CD4-positive, CD25-positive, alpha-beta regulatory T cell (primary cell): Measurements from ENCODE around the gene L1CAM. TPM values are rescaled to one million over a fixed set of nuclear protein-coding genes. Genes with fewer than 3 reads are reported as not detected.

ENCODE experiments used
- ATAC-seq, 2 donors: fragments of 150-1000 bp; cut with Tn5 transposase; one replicate each; pipeline ENCODE4 v1.10.0; 2021; ENCODE audit warnings: low read depth in 2 of 2, moderate number of reproducible peaks in 2 of 2, moderate library complexity in 1 of 2
- DNase-seq, 3 donors: peaks; one replicate each; pipeline versions ENCODE4 v3.0.0 to v3.0.0-alpha.2; 2012 to 2022; ENCODE audit warnings: mixed read lengths in 1 of 3
- H3K27ac ChIP-seq: one replicate; pipeline ENCODE4 v1.7.0; 2013; ENCODE audit warnings: mild to moderate bottlenecking, low read length; ENCODE audit not compliant: insufficient read depth, poor library complexity, severe bottlenecking
- H3K27me3 ChIP-seq: one replicate; pipeline ENCODE4 v1.7.0; 2013; ENCODE audit warnings: low read length; ENCODE audit not compliant: control insufficient read depth, insufficient read depth
- H3K36me3 ChIP-seq: one replicate; pipeline ENCODE4 v1.7.0; 2013; ENCODE audit warnings: mild to moderate bottlenecking, low read length, moderate library complexity; ENCODE audit not compliant: control insufficient read depth, insufficient read depth
- H3K4me1 ChIP-seq: 2 replicates; pipeline ENCODE4 v1.7.0; 2013; ENCODE audit warnings: mild to moderate bottlenecking, low read length; ENCODE audit not compliant: insufficient read depth, control insufficient read depth, poor library complexity, severe bottlenecking
- H3K4me3 ChIP-seq: one replicate; pipeline ENCODE4 v1.7.0; 2013; ENCODE audit warnings: low read depth, mild to moderate bottlenecking, low read length, moderate library complexity
- H3K9me3 ChIP-seq, 2 experiments: 1 replicate in 1 of 2; 2 replicates in 1 of 2; pipeline ENCODE4 v1.7.0; 2013; ENCODE audit warnings: low read length in 2 of 2, mild to moderate bottlenecking in 1 of 2, moderate library complexity in 1 of 2; ENCODE audit not compliant: control insufficient read depth in 2 of 2
- H3K27ac Mint-ChIP-seq, 3 donors: one replicate each; pipeline ENCODE4 v1.8.0; 2020 to 2022; ENCODE audit warnings: mild to moderate bottlenecking in 3 of 3, mixed read lengths in 3 of 3, moderate library complexity in 2 of 3
- H3K27me3 Mint-ChIP-seq: one replicate; pipeline ENCODE4 v1.8.0; 2022; ENCODE audit warnings: mild to moderate bottlenecking, mixed read lengths
- H3K36me3 Mint-ChIP-seq: one replicate; pipeline ENCODE4 v1.8.0; 2020; ENCODE audit warnings: mixed read lengths
- H3K4me1 Mint-ChIP-seq, 4 donors: one replicate each; pipeline ENCODE4 v1.8.0; 2020 to 2022; ENCODE audit warnings: mixed read lengths in 4 of 4, mild to moderate bottlenecking in 1 of 4
- H3K4me3 Mint-ChIP-seq, 4 donors: one replicate each; pipeline ENCODE4 v1.8.0; 2020 to 2022; ENCODE audit warnings: mild to moderate bottlenecking in 4 of 4, mixed read lengths in 4 of 4, moderate library complexity in 3 of 4
- H3K9me3 Mint-ChIP-seq, 7 donors: one replicate each; pipeline ENCODE4 v1.8.0; 2020 to 2022; ENCODE audit warnings: mixed read lengths in 7 of 7, mild to moderate bottlenecking in 3 of 7, moderate library complexity in 2 of 7
- polyA plus RNA-seq, 4 donors: library from polyadenylated mRNA; unstranded; fragments of 300-500 nt; fragmentation: Illumina TruSeq; gene quantifications; one replicate each; pipeline ENCODE4 v1.2.3, GENCODE V29; 2021
- total RNA-seq: library from RNA; stranded (reverse); gene quantifications from one replicate; pipeline ENCODE4 v1.2.3, GENCODE V29; 2022

L1CAM gene
- total and polyA plus RNA-seq, 5 donors from 2014 or later: 0.67 to 2.1 TPM; not detected in 3

- H3K36me3 ChIP-seq: peaks cover 2% of the 10 kb centered on the region
- H3K9me3 ChIP-seq: no peaks in the 10 kb centered on the region
- H3K4me1 ChIP-seq: peaks cover 27% of the 10 kb centered on the region
- peak overlapping the region; percentile 5 for H3K27ac ChIP-seq
- DNase-seq (no peak), ATAC-seq (no peak)
- H3K27me3 ChIP-seq: no peaks in the 10 kb centered on the region
- peaks cover 4 to 57% (median 16%) of the 10 kb centered on the region in 4 donors for H3K4me1 Mint-ChIP-seq
- H3K27ac Mint-ChIP-seq: peak overlapping the region in 1 of 3 donors; percentile 25
- H3K36me3 Mint-ChIP-seq: peaks cover 6% of the 10 kb centered on the region
- H3K4me3 Mint-ChIP-seq: peak overlapping the region in 1 of 4 donors; percentile 95
- H3K27me3 Mint-ChIP-seq: no peaks in the 10 kb centered on the region
- H3K4me3 ChIP-seq: no peak overlapping the region
- no peaks in the 10 kb centered on the region for H3K9me3 Mint-ChIP-seq
Observed at GRCh38 chrX:153932220-153932915, 46.4 kb upstream of the L1CAM start.

- peak overlapping the region in 1 of 3 donors; percentile 58 for H3K27ac Mint-ChIP-seq
- Histone ChIP-seq H3K36me3 (peaks cover 2% of the 10 kb centered on the region), H3K27me3 (no peaks in the 10 kb centered on the region), H3K27ac (peak overlapping the region; percentile 5), H3K4me3 (no peak overlapping the region), H3K9me3 (no peaks in the 10 kb centered on the region), H3K4me1 (peaks cover 33% of the 10 kb centered on the region)
- peak overlapping the region in 1 of 4 donors; percentile 61 for H3K4me3 Mint-ChIP-seq
- peaks cover 4 to 63% (median 18%) of the 10 kb centered on the region in 4 donors for H3K4me1 Mint-ChIP-seq
- peaks cover 3% of the 10 kb centered on the region for H3K27me3 Mint-ChIP-seq
- DNase-seq: no peak
- H3K36me3 Mint-ChIP-seq: peaks cover 6% of the 10 kb centered on the region
- H3K9me3 Mint-ChIP-seq: no peaks in the 10 kb centered on the region
- ATAC-seq: no peak
Observed at GRCh38 chrX:153931748-153932147, 45.8 kb upstream of the L1CAM start.

GRCh38 chrX:153931151-153931550 lies 45.2 kb upstream of the L1CAM start:
- Mint-ChIP-seq H3K36me3 (peaks cover 6% of the 10 kb centered on the region), H3K4me1 (peaks cover 4 to 66% (median 17%) of the 10 kb centered on the region in 4 donors), H3K27ac (peak overlapping the region; percentile 58 to 97 (median 91)), H3K4me3 (peak overlapping the region in 2 of 4 donors; percentile 15 to 61), H3K9me3 (no peaks in the 10 kb centered on the region), H3K27me3 (peaks cover 4% of the 10 kb centered on the region)
- Histone ChIP-seq H3K27me3 (no peaks in the 10 kb centered on the region), H3K4me1 (peaks cover 38% of the 10 kb centered on the region), H3K27ac (no peak overlapping the region), H3K9me3 (no peaks in the 10 kb centered on the region), H3K4me3 (no peak overlapping the region), H3K36me3 (peaks cover 2% of the 10 kb centered on the region)
- no peak for ATAC-seq
- DNase-seq: no peak

- no peak for ATAC-seq
Observed at GRCh38 chrX:153930011-153930910, 44.3 kb upstream of the L1CAM start.

GRCh38 chrX:153929576-153929975 lies 43.6 kb upstream of the L1CAM start:
- Histone ChIP-seq H3K9me3 (no peaks in the 10 kb centered on the region), H3K27ac (no peak overlapping the region), H3K27me3 (no peaks in the 10 kb centered on the region), H3K36me3 (peaks cover 2% of the 10 kb centered on the region), H3K4me1 (peaks cover 51% of the 10 kb centered on the region), H3K4me3 (no peak overlapping the region)
- Mint-ChIP-seq H3K27ac (peak overlapping the region in 2 of 3 donors; percentile 28 to 32), H3K4me1 (peaks cover 4 to 73% (median 16%) of the 10 kb centered on the region in 4 donors), H3K36me3 (peaks cover 6% of the 10 kb centered on the region), H3K4me3 (peak overlapping the region; percentile 54 to 98 (median 82)), H3K27me3 (peaks cover 4% of the 10 kb centered on the region), H3K9me3 (no peaks in the 10 kb centered on the region)
- ATAC-seq: no peak
- DNase-seq: no peak

More at GRCh38 chrX:153930011-153930910, 44.3 kb upstream of the L1CAM start:
- Histone ChIP-seq H3K27ac (no peak overlapping the region), H3K4me3 (no peak overlapping the region), H3K4me1 (peaks cover 44% of the 10 kb centered on the region), H3K9me3 (no peaks in the 10 kb centered on the region), H3K27me3 (no peaks in the 10 kb centered on the region), H3K36me3 (peaks cover 2% of the 10 kb centered on the region)
- Mint-ChIP-seq H3K27ac (peak overlapping the region in 2 of 3 donors; percentile 32 to 91), H3K36me3 (peaks cover 6% of the 10 kb centered on the region), H3K27me3 (peaks cover 4% of the 10 kb centered on the region), H3K9me3 (no peaks in the 10 kb centered on the region), H3K4me1 (peaks cover 4 to 67% (median 16%) of the 10 kb centered on the region in 4 donors), H3K4me3 (peak overlapping the region in 3 of 4 donors; percentile 54 to 62 (median 61))
- DNase-seq: no peak

GRCh38 chrX:153928846-153929245 lies 42.9 kb upstream of the L1CAM start:
- H3K4me1 ChIP-seq: peaks cover 51% of the 10 kb centered on the region
- H3K4me1 Mint-ChIP-seq: peaks cover 4 to 74% (median 14%) of the 10 kb centered on the region in 4 donors
- H3K4me3 Mint-ChIP-seq: peak overlapping the region; percentile 69 to 98 (median 96)
- H3K27me3 ChIP-seq: no peaks in the 10 kb centered on the region
- ATAC-seq: no peak
- no peak for DNase-seq
- peak overlapping the region; percentile 96 for H3K27ac ChIP-seq
- peak overlapping the region; percentile 47 for H3K4me3 ChIP-seq
- peak overlapping the region; percentile 94 to 99 (median 95) for H3K27ac Mint-ChIP-seq
- peaks cover 10% of the 10 kb centered on the region for H3K36me3 Mint-ChIP-seq
- H3K27me3 Mint-ChIP-seq: peaks cover 4% of the 10 kb centered on the region
- H3K9me3 ChIP-seq: no peaks in the 10 kb centered on the region
- H3K36me3 ChIP-seq: peaks cover 2% of the 10 kb centered on the region
- H3K9me3 Mint-ChIP-seq: no peaks in the 10 kb centered on the region

- peak; percentile 89 to 100 (median 97) for DNase-seq
- H3K36me3 Mint-ChIP-seq: peaks cover 10% of the 10 kb centered on the region
- Histone ChIP-seq H3K27me3 (no peaks in the 10 kb centered on the region), H3K9me3 (no peaks in the 10 kb centered on the region), H3K27ac (peak overlapping the region; percentile 96), H3K4me3 (peak overlapping the region; percentile 73), H3K4me1 (peaks cover 56% of the 10 kb centered on the region), H3K36me3 (peaks cover 2% of the 10 kb centered on the region)
- peak overlapping the region; percentile 93 to 98 (median 96) for H3K4me3 Mint-ChIP-seq
- peaks cover 4 to 76% (median 12%) of the 10 kb centered on the region in 4 donors for H3K4me1 Mint-ChIP-seq
- H3K27me3 Mint-ChIP-seq: peaks cover 4% of the 10 kb centered on the region
- ATAC-seq: peak; percentile 77 to 80
- no peaks in the 10 kb centered on the region for H3K9me3 Mint-ChIP-seq
- peak overlapping the region; percentile 98 to 100 (median 99) for H3K27ac Mint-ChIP-seq
Observed at GRCh38 chrX:153927922-153928760, 42.2 kb upstream of the L1CAM start.
